ENCODE results near the gene CST9.

CST9 gene, protein sequence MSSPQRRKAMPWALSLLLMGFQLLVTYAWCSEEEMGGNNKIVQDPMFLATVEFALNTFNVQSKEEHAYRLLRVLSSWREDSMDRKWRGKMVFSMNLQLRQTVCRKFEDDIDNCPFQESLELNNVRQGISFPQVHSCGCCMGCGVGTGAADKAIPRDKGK

DNA sequence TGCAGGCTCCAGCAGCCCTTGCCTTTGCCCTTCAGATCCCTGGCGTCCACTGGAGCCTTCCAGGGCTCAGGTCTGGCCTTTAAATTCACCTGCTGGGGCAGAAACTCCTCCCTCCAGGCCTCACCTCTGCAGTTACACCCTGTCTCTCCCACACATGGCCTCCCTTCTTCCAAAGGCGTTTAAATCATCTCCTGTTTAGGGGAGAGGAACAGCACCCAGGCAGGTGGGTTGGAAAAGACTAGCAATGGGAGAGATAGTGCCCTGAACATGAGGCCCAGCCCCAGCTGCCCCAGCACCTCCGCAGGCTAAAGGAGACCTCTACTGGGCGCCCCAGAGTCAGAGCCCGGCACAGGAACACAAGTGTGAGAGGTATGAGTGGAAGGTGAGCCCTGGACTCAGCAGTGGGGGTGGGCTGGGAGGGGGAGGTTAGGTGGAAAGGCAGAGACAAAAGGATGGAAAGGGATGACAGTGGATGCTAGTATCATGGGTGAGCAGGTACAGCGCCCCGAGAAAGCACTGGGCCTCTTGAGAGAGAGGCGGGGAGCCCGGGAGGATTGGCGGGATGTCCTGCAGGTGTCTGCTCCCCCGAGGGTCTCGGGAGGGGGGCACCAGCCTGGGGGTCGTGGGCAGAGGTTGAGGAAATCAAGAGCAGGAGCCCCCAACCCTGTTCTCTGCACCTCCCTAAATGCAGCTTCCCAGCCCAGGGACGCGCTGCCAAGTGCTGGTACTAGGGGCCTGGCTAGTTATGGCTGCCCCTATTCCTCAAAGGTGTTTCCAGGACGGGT is at the start of gene CST9:
TSS of gene CST9 (minus strand) at position 51 of the 785 bp plus-strand sequence. CDS start 53 bp downstream, outside the sequence.
- no peak for DNase-seq

DNA sequence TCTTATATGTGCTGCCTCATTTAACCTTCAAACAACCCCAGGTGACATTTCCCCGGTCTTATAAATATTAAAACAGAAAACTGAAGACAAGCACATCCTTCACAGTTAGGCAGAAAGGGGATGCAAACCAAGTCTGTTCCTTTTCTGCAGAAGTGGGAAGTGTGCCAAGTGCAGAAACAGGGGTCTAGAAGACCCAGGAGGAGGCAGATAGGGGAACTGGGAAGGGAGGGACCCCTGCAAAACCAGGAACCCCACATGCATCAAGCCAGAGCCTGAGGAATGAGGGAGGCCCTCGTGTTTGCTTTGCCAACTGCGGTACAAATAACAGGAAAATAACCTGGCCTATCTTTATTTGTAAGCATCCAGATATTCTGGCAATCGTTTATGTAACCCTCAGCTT is 49.0 kb upstream of the CST9 start:
- DNase-seq: no peak

DNA sequence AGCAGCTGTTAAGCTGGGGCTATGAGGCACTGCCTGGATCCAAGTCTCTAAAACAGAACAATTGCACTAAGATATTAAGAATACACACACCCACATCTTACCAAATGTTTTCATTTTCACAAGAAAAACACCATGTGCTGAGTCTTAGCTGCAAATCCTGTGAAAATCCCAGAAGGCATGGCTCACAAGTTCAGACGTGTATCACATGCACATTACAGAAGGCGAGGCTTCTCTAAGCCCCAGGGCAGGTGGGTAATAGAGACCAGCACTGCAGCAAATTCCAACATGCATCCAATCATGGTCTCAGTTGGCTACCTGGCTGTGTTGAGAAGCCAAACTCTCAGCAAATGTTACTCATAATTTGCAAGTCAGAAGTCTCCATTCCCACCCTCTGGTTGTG is 48.3 kb upstream of the CST9 start:
- DNase-seq: no peak

GRCh38 chr20:23653400-23653938 is 47.8 kb upstream of the CST9 start:
- DNase-seq: no peak

- DNase-seq: no peak
Measured at GRCh38 chr20:23652926-23653325, 47.2 kb upstream of the CST9 start.

- DNase-seq: no peak
Measured at GRCh38 chr20:23652371-23652770, 46.7 kb upstream of the CST9 start.

- DNase-seq: no peak
Measured at GRCh38 chr20:23651117-23651516, 45.4 kb upstream of the CST9 start.

- DNase-seq: no peak
Measured at GRCh38 chr20:23649830-23650417, 44.2 kb upstream of the CST9 start.

- no peak for DNase-seq
Measured at GRCh38 chr20:23649242-23649641, 43.5 kb upstream of the CST9 start.

DNA sequence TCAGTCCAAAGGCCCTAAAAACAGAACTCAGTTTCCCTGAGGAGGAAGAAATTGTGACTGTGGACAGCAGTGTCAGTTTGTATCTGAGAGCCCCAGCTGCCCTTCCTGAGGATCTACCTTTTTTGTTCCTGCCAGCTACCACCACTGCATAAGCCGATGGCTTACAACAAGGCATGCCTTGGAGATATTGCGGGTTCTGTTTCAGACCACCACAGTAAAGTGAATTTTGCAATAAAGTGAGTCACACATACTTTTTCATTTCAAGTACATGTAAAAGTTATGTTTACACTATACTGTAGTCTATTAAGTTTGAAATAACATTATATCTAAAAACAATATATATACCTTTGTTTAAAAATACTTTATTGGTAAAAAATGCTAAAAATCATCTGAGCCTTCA is 41.6 kb upstream of the CST9 start:
- DNase-seq: no peak

DNA sequence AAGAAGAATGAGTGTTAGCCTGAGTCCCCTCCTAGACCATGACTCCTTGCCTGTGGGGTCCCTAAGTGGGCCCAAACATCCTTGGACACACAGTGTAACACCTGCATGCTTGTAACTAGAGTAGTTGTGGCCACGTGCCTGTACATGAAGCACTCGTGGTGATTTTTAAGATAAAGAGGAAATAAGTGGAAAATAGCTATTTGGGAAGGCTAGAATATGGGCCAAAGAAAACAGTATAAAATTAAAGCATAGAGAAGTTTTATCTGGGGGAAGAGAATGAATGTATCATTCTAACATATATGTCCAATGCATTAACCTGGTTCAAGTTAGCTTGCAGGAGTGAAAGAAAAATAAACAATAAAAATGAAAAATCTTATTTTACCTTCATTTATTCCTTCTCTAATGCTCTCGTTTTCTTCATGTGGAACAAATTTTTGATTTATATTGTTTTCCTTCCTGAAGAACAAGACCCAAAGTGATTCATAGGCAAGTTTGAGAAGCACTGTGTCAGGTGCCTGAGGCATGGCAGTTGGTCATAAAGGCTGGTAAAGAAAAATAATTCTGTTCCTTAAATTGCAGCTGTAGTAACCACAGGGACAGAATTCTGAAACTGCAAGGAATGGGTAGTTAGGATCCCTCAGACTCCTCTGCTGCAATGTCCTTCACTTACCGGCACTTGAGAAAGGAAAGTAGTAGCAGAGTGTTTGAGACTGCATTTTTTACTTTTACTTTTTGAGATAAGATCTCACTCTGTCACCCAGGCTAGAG is 40.6 kb upstream of the CST9 start:
- DNase-seq: no peak

DNA sequence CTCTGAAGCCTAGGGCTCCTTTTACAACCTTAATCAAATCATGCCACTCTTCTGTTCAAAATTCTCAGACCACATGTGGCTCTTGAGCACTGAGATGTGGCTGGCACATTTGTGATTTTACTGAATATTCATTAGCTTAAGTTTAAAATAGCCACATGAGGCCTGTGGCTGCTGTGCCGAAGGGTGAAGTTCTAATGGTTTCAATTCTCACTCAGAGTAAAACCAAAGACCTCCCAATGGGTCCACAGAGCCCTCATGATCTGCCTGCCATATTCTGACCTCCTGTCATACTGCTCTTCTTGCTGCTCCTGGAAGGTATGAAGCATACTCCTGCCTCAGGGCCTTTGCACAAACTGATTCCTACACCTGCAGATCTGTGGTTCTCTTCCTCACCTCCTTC is 39.9 kb upstream of the CST9 start:
- DNase-seq: no peak

GRCh38 chr20:23644164-23644563 is 38.4 kb upstream of the CST9 start:
- no peak for DNase-seq

- no peak for DNase-seq
Measured at GRCh38 chr20:23643659-23644058, 37.9 kb upstream of the CST9 start.

- DNase-seq: peak; percentile 17
Measured at GRCh38 chr20:23641936-23642751, 36.4 kb upstream of the CST9 start.

GRCh38 chr20:23640671-23641667 is 35.3 kb upstream of the CST9 start:
- no peak for DNase-seq

DNA sequence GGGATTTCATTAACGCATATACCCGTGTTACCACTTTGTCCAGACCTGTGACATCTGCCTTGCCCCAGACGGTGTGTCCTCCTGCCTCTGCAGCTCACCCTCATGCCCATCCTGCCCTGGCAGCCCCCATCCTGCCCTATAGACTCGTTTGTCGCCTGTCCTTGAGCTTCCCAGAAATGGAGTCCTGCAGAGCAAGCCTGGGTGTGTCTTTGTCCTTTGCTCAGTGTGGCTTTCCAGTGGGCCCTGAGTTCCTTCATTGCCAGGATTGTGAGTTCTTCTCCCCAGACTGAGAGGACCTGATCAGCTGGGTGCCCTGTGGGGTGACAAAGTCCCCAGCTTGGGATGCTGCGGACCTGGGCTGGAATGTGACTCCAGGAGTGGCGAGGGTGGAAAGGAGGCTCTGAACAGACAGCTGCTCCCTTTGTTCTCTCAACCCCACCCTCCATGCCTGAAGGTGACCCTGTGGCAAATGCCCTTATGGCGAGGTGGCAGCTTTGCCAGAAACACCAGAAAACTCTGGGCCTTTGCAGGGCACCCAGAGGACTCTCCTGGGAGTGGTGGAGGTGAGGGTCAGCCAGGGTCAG is 34.4 kb upstream of the CST9 start:
- DNase-seq: no peak

DNA sequence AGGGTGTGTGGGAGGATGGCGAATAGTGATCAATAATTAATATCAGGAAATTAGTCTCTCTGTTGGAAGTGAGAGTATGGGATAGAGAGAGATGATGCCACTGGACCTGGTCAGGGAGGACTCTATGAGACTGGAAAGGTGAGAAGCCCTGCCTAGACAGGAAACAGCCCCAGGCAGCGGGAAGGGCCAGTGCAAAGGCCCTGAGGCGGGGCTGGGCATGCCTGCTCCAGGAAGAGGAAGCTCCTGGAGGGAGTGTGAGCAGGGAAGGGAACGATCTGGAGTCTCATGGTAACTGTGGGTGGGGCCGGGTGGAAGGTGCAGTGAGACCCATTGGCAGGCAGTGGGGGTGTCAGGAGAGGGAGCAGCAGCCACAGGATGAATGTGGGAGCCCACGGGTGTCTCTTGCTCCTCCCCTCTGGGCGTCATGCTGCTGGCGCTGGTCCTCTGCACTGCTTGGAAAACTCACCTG is 33.8 kb upstream of the CST9 start:
- no peak for DNase-seq

DNA sequence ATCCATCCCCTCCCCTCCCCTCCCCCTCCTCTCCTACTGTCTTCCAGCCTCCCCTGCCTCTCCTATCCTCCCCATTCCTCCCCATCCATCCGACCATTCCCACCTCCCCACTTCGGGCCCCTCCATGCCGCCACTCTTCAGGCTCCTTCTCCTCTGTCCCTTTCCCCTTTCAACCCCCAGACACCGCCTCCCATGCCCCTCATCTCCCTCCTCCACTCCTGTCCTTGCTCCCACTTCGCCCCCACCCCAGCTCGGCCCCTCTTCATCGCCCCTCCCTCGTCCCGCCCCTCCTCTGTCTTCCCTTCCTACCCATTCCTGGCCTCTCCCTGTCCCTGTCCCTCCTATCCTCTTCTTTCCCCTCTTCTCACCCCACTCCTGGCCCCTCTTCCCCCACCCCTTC is 32.6 kb upstream of the CST9 start:
- no peak for DNase-seq

All from fibroblast of skin of right quadriceps (primary cell).